OCI-LY1 (cell line): ENCODE data around the gene GFI1B.

ENCODE experiments used
- CTCF ChIP-seq: fragments of 200-600 bp; sonication (generic), shearing (Covaris generic); IDR thresholded peaks from 2 replicates; pipeline ENCODE4 v1.5.1; 2017; ENCODE audit warnings: mild to moderate bottlenecking, antibody characterized with exemption, low read length, moderate library complexity, mixed read lengths
- EZH2 ChIP-seq: fragments of 200-600 bp; sonication (generic), shearing (Covaris generic); IDR thresholded peaks from 2 replicates; pipeline ENCODE4 v1.8.0; 2017; ENCODE audit warnings: borderline replicate concordance, mixed run types, mild to moderate bottlenecking, antibody characterized with exemption, low read length, moderate library complexity, mixed read lengths

GRCh38 chr9:133037775-133038515 is 59.5 kb downstream of the GFI1B start:
- TF ChIP-seq EZH2 (no peak), CTCF (no peak)
